Measurements from ENCODE around the gene PDHX. TPM values are rescaled to one million over a fixed set of nuclear protein-coding genes. Genes with fewer than 3 reads are reported as not detected.

PDHX gene
- total and polyA plus RNA-seq, 10 of the 15 experiments (the other 5 are each of a cell fraction or from before 2014, with no cell fraction given): 14.5 to 41.9 (median 28.0) TPM

DNA sequence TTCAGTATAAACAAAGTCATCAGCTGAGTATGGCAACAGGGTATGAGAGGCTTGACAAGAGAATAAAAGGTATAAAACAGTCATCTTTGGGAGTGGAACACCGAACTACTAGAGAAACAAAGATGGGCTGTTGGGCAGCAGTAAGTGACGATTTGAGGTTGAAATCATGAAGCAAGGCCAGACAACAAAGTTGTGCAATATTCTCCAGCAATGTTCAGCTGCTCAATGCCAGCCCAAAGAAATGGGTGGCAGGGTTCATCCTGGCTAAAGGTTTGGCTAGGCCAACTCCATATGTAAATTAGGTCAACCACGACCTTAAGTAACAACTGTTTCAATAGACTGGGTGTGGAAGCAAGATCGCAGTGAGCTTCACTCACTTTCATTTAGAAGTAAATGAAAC lies 6.5 kb upstream of the PDHX start:
- CTCF ChIA-PET: interaction anchor here (1.1 kb wide), 1 partner anchor 396 kb away, joined by 5 read pairs; no protein-coding TSS in a partner anchor
- no peak overlapping the region for H3K27ac ChIP-seq (ENCODE audit: control insufficient read depth, insufficient read depth)
- no peak for DNase-seq (ENCODE audit: low read depth, low spot score)
- SMC1A ChIA-PET (ENCODE audit: uncharacterized antibody, unreplicated experiment): interaction anchor here (1.2 to 1.7 kb wide), 2 partner anchors 15 to 323 kb away, joined by 3 read pairs; no protein-coding TSS in a partner anchor
- RAD21 ChIA-PET (ENCODE audit: unreplicated experiment): interaction anchor here (0.6 to 1.3 kb wide), 2 partner anchors 17 to 290 kb away, joined by 3 to 4 read pairs; no protein-coding TSS in a partner anchor
- WGBS (ENCODE audit: insufficient coverage, insufficient replicate concordance, low lambda C conversion rate, missing lambda C conversion rate): 59% methylated on average over 4 of the region's 4 CpGs
- H3K9ac ChIP-seq (ENCODE audit: control insufficient read depth, insufficient read depth, low read length): no peak overlapping the region
- no TSS peak for BruUV-seq (replicated peaks)
- peaks cover 6% of the 10 kb centered on the region for H3K79me2 ChIP-seq (ENCODE audit: control insufficient read depth, insufficient read depth, low read length)
- ATAC-seq: peak; percentile 39; the same call in 2 of the 3 replicates
- H3K4me3 ChIP-seq: no peak overlapping the region
- in situ Hi-C loops (cut with MboI) (no loop called here), intact Hi-C loops (cut with micrococcal nuclease; ENCODE audit: unreplicated experiment) (no loop called here)
- no peaks in the 10 kb centered on the region; the same call in 2 of the 3 replicates for H3K9me3 ChIP-seq (replicated peaks; ENCODE audit: control insufficient read depth, insufficient read depth, low read length)
- peaks cover 4% of the 10 kb centered on the region; the same call in 1 of the 2 replicates for H3K4me1 ChIP-seq (ENCODE audit: control insufficient read depth, insufficient read depth, low read length)
- no peaks in the 10 kb centered on the region for H3K36me3 ChIP-seq (ENCODE audit: control insufficient read depth in 2 of 2, insufficient read depth in 2 of 2, low read length in 1 of 2)
- TF ChIP-seq, protein P1, sequence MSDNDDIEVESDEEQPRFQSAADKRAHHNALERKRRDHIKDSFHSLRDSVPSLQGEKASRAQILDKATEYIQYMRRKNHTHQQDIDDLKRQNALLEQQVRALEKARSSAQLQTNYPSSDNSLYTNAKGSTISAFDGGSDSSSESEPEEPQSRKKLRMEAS (IDR thresholded peaks at IDR 0.05; ENCODE audit: low read depth, low read length): no peak
- TF ChIP-seq POLR2AphosphoS2 (IDR thresholded peaks at IDR 0.05; ENCODE audit: low read depth, low read length) (no peak), YBX1 (IDR thresholded peaks at IDR 0.05) (no peak), NFIC (IDR thresholded peaks at IDR 0.05; ENCODE audit: low read depth, low read length) (no peak), POU2F2 (IDR thresholded peaks at IDR 0.05; ENCODE audit: borderline replicate concordance, low read depth, low read length) (0 out of 3 replicates have a peak, but pooled peaks have one; percentile 27)
- TF ChIP-seq, protein P2, sequence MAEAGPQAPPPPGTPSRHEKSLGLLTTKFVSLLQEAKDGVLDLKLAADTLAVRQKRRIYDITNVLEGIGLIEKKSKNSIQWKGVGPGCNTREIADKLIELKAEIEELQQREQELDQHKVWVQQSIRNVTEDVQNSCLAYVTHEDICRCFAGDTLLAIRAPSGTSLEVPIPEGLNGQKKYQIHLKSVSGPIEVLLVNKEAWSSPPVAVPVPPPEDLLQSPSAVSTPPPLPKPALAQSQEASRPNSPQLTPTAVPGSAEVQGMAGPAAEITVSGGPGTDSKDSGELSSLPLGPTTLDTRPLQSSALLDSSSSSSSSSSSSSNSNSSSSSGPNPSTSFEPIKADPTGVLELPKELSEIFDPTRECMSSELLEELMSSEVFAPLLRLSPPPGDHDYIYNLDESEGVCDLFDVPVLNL (IDR thresholded peaks at IDR 0.05; ENCODE audit: low read depth, low read length): no peak
- TF ChIP-seq, protein P3, sequence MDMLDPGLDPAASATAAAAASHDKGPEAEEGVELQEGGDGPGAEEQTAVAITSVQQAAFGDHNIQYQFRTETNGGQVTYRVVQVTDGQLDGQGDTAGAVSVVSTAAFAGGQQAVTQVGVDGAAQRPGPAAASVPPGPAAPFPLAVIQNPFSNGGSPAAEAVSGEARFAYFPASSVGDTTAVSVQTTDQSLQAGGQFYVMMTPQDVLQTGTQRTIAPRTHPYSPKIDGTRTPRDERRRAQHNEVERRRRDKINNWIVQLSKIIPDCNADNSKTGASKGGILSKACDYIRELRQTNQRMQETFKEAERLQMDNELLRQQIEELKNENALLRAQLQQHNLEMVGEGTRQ (IDR thresholded peaks at IDR 0.05; ENCODE audit: borderline replicate concordance, low read depth, low read length): no peak
- no peak overlapping the region; the same call in 1 of the 2 replicates for H3K4me2 ChIP-seq (ENCODE audit: control insufficient read depth, insufficient read depth)
- H4K20me1 ChIP-seq (ENCODE audit: control insufficient read depth, insufficient read depth): no peaks in the 10 kb centered on the region
- no peak for FAIRE-seq
- H3K27me3 ChIP-seq (replicated peaks in 1 of 2; ENCODE audit: control insufficient read depth in 2 of 2, insufficient read depth in 2 of 2, low read length in 1 of 2): no peaks in the 10 kb centered on the region
- POLR2A ChIA-PET: interaction anchor here (1.3 kb wide), 1 partner anchor 120 kb away, joined by 3 read pairs; no protein-coding TSS in a partner anchor
- H2AFZ ChIP-seq (ENCODE audit: control insufficient read depth, low read depth, low read length): no peak overlapping the region

All from GM12878 (cell line).